Transverse colon (tissue), 4 donors: ENCODE measurements around the gene ARFGEF2.

Experiments used
- CTCF ChIP-seq, 5 experiments: fragments of 200-600 bp in 3 of 5; fragments of 450-650 bp in 2 of 5; sonication (generic) in 3 of 5; IDR thresholded peaks; 1 replicate in 2 of 5; 2 replicates in 3 of 5; pipeline ENCODE4 v1.5.1; 2016 to 2017; ENCODE audit warnings: antibody characterized with exemption in 5 of 5, inconsistent platforms in 3 of 5, mild to moderate bottlenecking in 2 of 5, moderate library complexity in 1 of 5
- POLR2A ChIP-seq: fragments of 450-650 bp; IDR thresholded peaks from one replicate; pipeline ENCODE4 v1.6.1; 2016; ENCODE audit warnings: antibody characterized with exemption, mild to moderate bottlenecking, moderate library complexity
- POLR2AphosphoS5 ChIP-seq, 3 donors: sonication (generic); formaldehyde crosslinking; IDR thresholded peaks; one replicate each; pipeline ENCODE4 v1.6.1; 2016; ENCODE audit warnings: antibody characterized with exemption in 3 of 3

- no peak for TF ChIP-seq CTCF (IDR thresholded peaks at IDR 0.05)
- TF ChIP-seq POLR2A: no peak
- TF ChIP-seq POLR2AphosphoS5 (IDR thresholded peaks at IDR 0.05): no peak
Observed at GRCh38 chr20:48910347-48910781, 11.1 kb upstream of the ARFGEF2 start.
